Activated CD4-positive, alpha-beta T cell treated with anti-CD3 and anti-CD28 coated beads for 48 hours (primary cell): Measurements from ENCODE around the gene NRL.
A peak's percentile ranks its signal among the peaks of the same experiment; 100 is the strongest.
"Not testable (repeated sequence)": the region's sequence is repeated elsewhere in the genome, so short reads cannot be mapped to it uniquely, and the experiment has no call there.

Experiments used
- DNase-seq: peaks from one replicate; pipeline ENCODE4 v3.0.0-alpha.2; 2020

Gene NRL

GRCh38 chr14:24051789-24052655 lies 62.7 kb downstream of the NRL start, which contains the start of gene CARMIL3:
CARMIL3 (plus strand) TSS chr14:24052009; CDS start chr14:24052154, 145 bp downstream.
- peak; percentile 62 for DNase-seq

- DNase-seq, result no peak
Measured at GRCh38 chr14:24051176-24051788, 63.5 kb downstream of the NRL start.

GRCh38 chr14:24050753-24051152 lies 64.0 kb downstream of the NRL start:
- not testable (repeated sequence) for DNase-seq

- DNase-seq, result not testable (repeated sequence)
Measured at GRCh38 chr14:24049002-24049401, 65.7 kb downstream of the NRL start.

GRCh38 chr14:24042746-24043145 lies 72.0 kb downstream of the NRL start:
- DNase-seq, result no peak

GRCh38 chr14:24040692-24041091 lies 74.1 kb downstream of the NRL start:
- DNase-seq, result no peak

- DNase-seq, result no peak
Measured at GRCh38 chr14:24038686-24039085, 76.1 kb downstream of the NRL start.

- no peak for DNase-seq
Measured at GRCh38 chr14:24037658-24038037, 77.1 kb downstream of the NRL start.

- DNase-seq, result not testable (repeated sequence)
Measured at GRCh38 chr14:24036963-24037657, 77.6 kb downstream of the NRL start.

GRCh38 chr14:24036169-24036962 lies 78.4 kb downstream of the NRL start:
- DNase-seq, result peak; percentile 68

- not testable (repeated sequence) for DNase-seq
Measured at GRCh38 chr14:24035769-24036168, 79.0 kb downstream of the NRL start.

- no peak for DNase-seq
Measured at GRCh38 chr14:24032727-24033418, 81.9 kb downstream of the NRL start.

- not testable (repeated sequence) for DNase-seq
Measured at GRCh38 chr14:24031331-24031730, 83.4 kb downstream of the NRL start.

GRCh38 chr14:24029687-24030086 lies 85.1 kb downstream of the NRL start:
- DNase-seq, result not testable (repeated sequence)
